Activated CD4-positive, alpha-beta memory T cell treated with anti-CD3 and anti-CD28 coated beads, Interleukin-2, amount 10 ng/mL, durations not matched to agents 7 days and 5 days (primary cell): ENCODE data around the gene KEL. TPM values are rescaled to one million over a fixed set of nuclear protein-coding genes. Genes with fewer than 3 reads are reported as not detected.

Source experiments
- CTCF ChIA-PET: fragments of 350-600 bp; sonication (Branson Sonifier 250); formaldehyde crosslinking; loops from one replicate; lab custom pipeline; 2021; ENCODE audit warnings: antibody characterized with exemption, inconsistent platforms; lab: Charles Lee
- POLR2A ChIA-PET: fragments of 350-600 bp; sonication (Branson Sonifier 250); formaldehyde crosslinking; loops from one replicate; lab custom pipeline; 2021; ENCODE audit warnings: antibody characterized with exemption; lab: Charles Lee
- DNase-seq: peaks from one replicate; pipeline ENCODE4 v3.0.0-alpha.2; 2020
- H3K27ac Mint-ChIP-seq: one replicate; pipeline ENCODE4 v1.8.0; 2021; ENCODE audit warnings: mild to moderate bottlenecking, mixed read lengths
- H3K27me3 Mint-ChIP-seq: one replicate; pipeline ENCODE4 v1.8.0; 2021; ENCODE audit warnings: mixed read lengths
- H3K36me3 Mint-ChIP-seq: one replicate; pipeline ENCODE4 v1.8.0; 2021; ENCODE audit warnings: low read depth, mixed read lengths
- H3K4me1 Mint-ChIP-seq: one replicate; pipeline ENCODE4 v1.8.0; 2021; ENCODE audit warnings: mixed read lengths
- H3K4me3 Mint-ChIP-seq: one replicate; pipeline ENCODE4 v1.8.0; 2021; ENCODE audit warnings: mild to moderate bottlenecking, mixed read lengths
- H3K9me3 Mint-ChIP-seq: one replicate; pipeline ENCODE4 v1.8.0; 2021; ENCODE audit warnings: mixed read lengths
- total RNA-seq, 2 experiments: library from RNA; stranded (reverse); gene quantifications; one replicate each; pipeline ENCODE4 v1.2.3, GENCODE V29; 2021

Gene KEL
- total RNA-seq, 2 experiments from 2014 or later = 0.30 to 1.1 TPM

- no peaks in the 10 kb centered on the region for H3K9me3 Mint-ChIP-seq
- H3K27me3 Mint-ChIP-seq = peaks cover 22% of the 10 kb centered on the region
- POLR2A ChIA-PET = no interaction called here
- no peaks in the 10 kb centered on the region for H3K36me3 Mint-ChIP-seq
- no peaks in the 10 kb centered on the region for H3K4me1 Mint-ChIP-seq
- no peak overlapping the region for H3K27ac Mint-ChIP-seq
- H3K4me3 Mint-ChIP-seq = no peak overlapping the region
- DNase-seq = no peak
- CTCF ChIA-PET = no interaction called here
These were observed 45.7 kb downstream of the KEL start for GRCh38 chr7:142916508-142916907.

- no peaks in the 10 kb centered on the region for H3K36me3 Mint-ChIP-seq
- CTCF ChIA-PET = no interaction called here
- POLR2A ChIA-PET = no interaction called here
- no peak for DNase-seq
- no peak overlapping the region for H3K27ac Mint-ChIP-seq
- H3K4me3 Mint-ChIP-seq = no peak overlapping the region
- H3K27me3 Mint-ChIP-seq = peaks cover 23% of the 10 kb centered on the region
- H3K9me3 Mint-ChIP-seq = no peaks in the 10 kb centered on the region
- no peaks in the 10 kb centered on the region for H3K4me1 Mint-ChIP-seq
These were observed 46.8 kb downstream of the KEL start for GRCh38 chr7:142915315-142915714.

- POLR2A ChIA-PET = no interaction called here
- no peaks in the 10 kb centered on the region for H3K9me3 Mint-ChIP-seq
- no peak overlapping the region for H3K27ac Mint-ChIP-seq
- H3K4me3 Mint-ChIP-seq = no peak overlapping the region
- no peaks in the 10 kb centered on the region for H3K4me1 Mint-ChIP-seq
- H3K27me3 Mint-ChIP-seq = peaks cover 26% of the 10 kb centered on the region
- no peaks in the 10 kb centered on the region for H3K36me3 Mint-ChIP-seq
- CTCF ChIA-PET = no interaction called here
- DNase-seq = no peak
These were observed 48.0 kb downstream of the KEL start for GRCh38 chr7:142914121-142914520.

- CTCF ChIA-PET = no interaction called here
- Mint-ChIP-seq H3K4me1 (no peaks in the 10 kb centered on the region), H3K27me3 (peaks cover 31% of the 10 kb centered on the region), H3K9me3 (no peaks in the 10 kb centered on the region), H3K36me3 (no peaks in the 10 kb centered on the region), H3K27ac (no peak overlapping the region), H3K4me3 (no peak overlapping the region)
- POLR2A ChIA-PET = no interaction called here
- no peak for DNase-seq
These were observed 48.6 kb downstream of the KEL start for GRCh38 chr7:142913566-142913965.

- DNase-seq = no peak
- H3K27me3 Mint-ChIP-seq = peaks cover 31% of the 10 kb centered on the region
These were observed 49.1 kb downstream of the KEL start for GRCh38 chr7:142913051-142913450.

GRCh38 chr7:142910481-142910880 is 51.7 kb downstream of the KEL start:
- DNase-seq = no peak
- Mint-ChIP-seq H3K27ac (no peak overlapping the region), H3K4me3 (no peak overlapping the region), H3K4me1 (no peaks in the 10 kb centered on the region), H3K9me3 (no peaks in the 10 kb centered on the region), H3K36me3 (no peaks in the 10 kb centered on the region), H3K27me3 (peaks cover 37% of the 10 kb centered on the region)
- POLR2A ChIA-PET = no interaction called here
- CTCF ChIA-PET = interaction anchor here (1.3 to 1.6 kb wide), 3 partner anchors 30 to 92 kb away, joined by 3 read pairs; no protein-coding TSS in a partner anchor

More at GRCh38 chr7:142913051-142913450, 49.1 kb downstream of the KEL start:
- ChIA-PET POLR2A (no interaction called here), CTCF (no interaction called here)
- no peak overlapping the region for H3K4me3 Mint-ChIP-seq
- H3K27ac Mint-ChIP-seq = no peak overlapping the region
- no peaks in the 10 kb centered on the region for H3K36me3 Mint-ChIP-seq
- no peaks in the 10 kb centered on the region for H3K4me1 Mint-ChIP-seq
- no peaks in the 10 kb centered on the region for H3K9me3 Mint-ChIP-seq

- H3K27me3 Mint-ChIP-seq = peaks cover 37% of the 10 kb centered on the region
- ChIA-PET POLR2A (no interaction called here), CTCF (interaction anchor here (1.3 to 1.6 kb wide), 2 partner anchors 30 to 88 kb away, joined by 3 read pairs; no protein-coding TSS in a partner anchor)
- H3K36me3 Mint-ChIP-seq = no peaks in the 10 kb centered on the region
- H3K4me1 Mint-ChIP-seq = no peaks in the 10 kb centered on the region
- no peak overlapping the region for H3K4me3 Mint-ChIP-seq
- no peaks in the 10 kb centered on the region for H3K9me3 Mint-ChIP-seq
- H3K27ac Mint-ChIP-seq = no peak overlapping the region
- no peak for DNase-seq
These were observed 52.1 kb downstream of the KEL start for GRCh38 chr7:142910031-142910433.

- DNase-seq = no peak
- Mint-ChIP-seq H3K36me3 (no peaks in the 10 kb centered on the region), H3K27ac (no peak overlapping the region), H3K4me3 (no peak overlapping the region), H3K4me1 (no peaks in the 10 kb centered on the region), H3K27me3 (peaks cover 33% of the 10 kb centered on the region), H3K9me3 (no peaks in the 10 kb centered on the region)
- ChIA-PET CTCF (interaction anchor here (1.3 to 1.6 kb wide), 2 partner anchors 29 to 89 kb away, joined by 3 read pairs; no protein-coding TSS in a partner anchor), POLR2A (no interaction called here)
These were observed 53.0 kb downstream of the KEL start for GRCh38 chr7:142908921-142909890.

GRCh38 chr7:142908290-142908689 is 53.9 kb downstream of the KEL start:
- Mint-ChIP-seq H3K27me3 (peaks cover 28% of the 10 kb centered on the region), H3K9me3 (no peaks in the 10 kb centered on the region), H3K4me3 (no peak overlapping the region), H3K36me3 (no peaks in the 10 kb centered on the region), H3K27ac (no peak overlapping the region), H3K4me1 (no peaks in the 10 kb centered on the region)
- CTCF ChIA-PET = no interaction called here
- POLR2A ChIA-PET = no interaction called here
- no peak for DNase-seq

- Mint-ChIP-seq H3K27me3 (peaks cover 30% of the 10 kb centered on the region), H3K4me1 (no peaks in the 10 kb centered on the region), H3K27ac (no peak overlapping the region), H3K9me3 (no peaks in the 10 kb centered on the region), H3K4me3 (no peak overlapping the region), H3K36me3 (no peaks in the 10 kb centered on the region)
- DNase-seq = no peak
- ChIA-PET POLR2A (no interaction called here), CTCF (no interaction called here)
These were observed 55.5 kb downstream of the KEL start for GRCh38 chr7:142906643-142907042.

- ChIA-PET CTCF (no interaction called here), POLR2A (no interaction called here)
- Mint-ChIP-seq H3K4me3 (no peak overlapping the region), H3K9me3 (no peaks in the 10 kb centered on the region), H3K4me1 (no peaks in the 10 kb centered on the region), H3K36me3 (no peaks in the 10 kb centered on the region), H3K27me3 (peaks cover 30% of the 10 kb centered on the region), H3K27ac (no peak overlapping the region)
- DNase-seq = no peak
These were observed 56.4 kb downstream of the KEL start for GRCh38 chr7:142905759-142906158.

- ChIA-PET POLR2A (no interaction called here), CTCF (no interaction called here)
- Mint-ChIP-seq H3K27ac (no peak overlapping the region), H3K9me3 (no peaks in the 10 kb centered on the region), H3K4me1 (no peaks in the 10 kb centered on the region), H3K27me3 (peaks cover 27% of the 10 kb centered on the region), H3K4me3 (no peak overlapping the region), H3K36me3 (no peaks in the 10 kb centered on the region)
- no peak for DNase-seq
These were observed 58.0 kb downstream of the KEL start for GRCh38 chr7:142904128-142904527.

GRCh38 chr7:142901426-142902259 is 60.5 kb downstream of the KEL start:
- Mint-ChIP-seq H3K36me3 (no peaks in the 10 kb centered on the region), H3K4me3 (no peak overlapping the region), H3K27ac (no peak overlapping the region), H3K9me3 (no peaks in the 10 kb centered on the region), H3K27me3 (peaks cover 20% of the 10 kb centered on the region), H3K4me1 (no peaks in the 10 kb centered on the region)
- CTCF ChIA-PET = interaction anchor here (0.7 to 0.9 kb wide), 2 partner anchors 21 to 774 kb away, joined by 3 read pairs; no protein-coding TSS in a partner anchor
- POLR2A ChIA-PET = no interaction called here
- no peak for DNase-seq
